ENCODE data around the gene MED26. TPM values are rescaled to one million over a fixed set of nuclear protein-coding genes. Genes with fewer than 3 reads are reported as not detected.

The MED26 gene
- total and polyA plus RNA-seq, 10 of the 15 experiments (the other 5 are each of a cell fraction or from before 2014, with no cell fraction given), result 1.1 to 21.4 (median 9.7) TPM

DNA sequence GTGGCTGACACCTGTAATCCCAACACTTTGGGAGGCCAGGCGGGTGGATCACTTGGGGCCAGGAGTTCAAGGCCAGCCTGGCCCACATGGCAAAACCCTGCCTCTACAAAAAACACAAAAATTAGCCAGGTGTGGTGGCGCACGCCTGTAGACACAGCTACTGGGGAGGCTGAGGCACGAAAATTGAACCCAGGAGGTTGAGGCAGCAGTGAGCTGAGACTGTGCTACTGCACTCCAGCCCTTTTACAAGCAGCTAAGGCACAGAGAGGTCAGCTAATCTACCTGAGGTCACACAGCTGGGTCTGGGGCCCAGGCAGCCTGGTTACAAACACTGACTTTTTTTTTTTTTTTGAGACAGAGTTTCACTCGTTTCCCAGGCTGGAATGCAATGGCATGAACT, 27.2 kb downstream of the MED26 start:
- H3K27ac ChIP-seq (ENCODE audit: control insufficient read depth, insufficient read depth), result no peak overlapping the region
- POLR2A ChIA-PET, result interaction anchor here (1.2 kb wide), 1 partner anchor 16 kb away, joined by 3 read pairs; no protein-coding TSS in a partner anchor

More for the DNA sequence above, 27.2 kb downstream of the MED26 start:
- in situ Hi-C loops (cut with MboI), result no loop called here
- WGBS (ENCODE audit: insufficient coverage, insufficient replicate concordance, low lambda C conversion rate, missing lambda C conversion rate), result 100% methylated on average over 4 of the region's 5 CpGs
- intact Hi-C loops (cut with micrococcal nuclease; ENCODE audit: unreplicated experiment), result no loop called here
- H3K4me2 ChIP-seq (ENCODE audit: control insufficient read depth, insufficient read depth), result no peak overlapping the region
- ChIA-PET RAD21 (ENCODE audit: unreplicated experiment) (interaction anchor here (1.2 to 2.2 kb wide), 4 partner anchors 12 to 17 kb away, joined by 4 to 7 read pairs (median 4); no protein-coding TSS in a partner anchor), SMC1A (ENCODE audit: uncharacterized antibody, unreplicated experiment) (interaction anchor here (1.3 to 1.6 kb wide), 2 partner anchors 9 to 12 kb away, joined by 3 to 4 read pairs; no protein-coding TSS in a partner anchor), CTCF (interaction anchor here (0.9 to 1.2 kb wide), 3 partner anchors 11 to 13 kb away, joined by 3 to 4 read pairs (median 3); no protein-coding TSS in a partner anchor)
- BruUV-seq (replicated peaks), result no TSS peak
- H3K79me2 ChIP-seq (ENCODE audit: control insufficient read depth, insufficient read depth, low read length), result peaks cover 91% of the 10 kb centered on the region
- no peak for DNase-seq (ENCODE audit: low read depth, low spot score)
- ATAC-seq, result no peak
- no peak overlapping the region for H3K9ac ChIP-seq (ENCODE audit: control insufficient read depth, insufficient read depth, low read length)
- FAIRE-seq, result no peak
- peaks cover 21% of the 10 kb centered on the region for H4K20me1 ChIP-seq (ENCODE audit: control insufficient read depth, insufficient read depth)
- H3K27me3 ChIP-seq (replicated peaks in 1 of 2; ENCODE audit: control insufficient read depth in 2 of 2, insufficient read depth in 2 of 2, low read length in 1 of 2), result no peaks in the 10 kb centered on the region
- no peaks in the 10 kb centered on the region for H3K9me3 ChIP-seq (replicated peaks; ENCODE audit: control insufficient read depth, insufficient read depth, low read length)
- no peak overlapping the region for H3K4me3 ChIP-seq
- TF ChIP-seq ZNF24 (IDR thresholded peaks at IDR 0.05), result no peak
- no peak for TF ChIP-seq DPF2 (IDR thresholded peaks at IDR 0.05)
- no peak for TF ChIP-seq EED (IDR thresholded peaks at IDR 0.05; ENCODE audit: low read depth)
- no peak for TF ChIP-seq EZH2 (IDR thresholded peaks at IDR 0.05; ENCODE audit: borderline replicate concordance, control insufficient read depth, low read depth, low read length)
- TF ChIP-seq IKZF2 (IDR thresholded peaks at IDR 0.05), result no peak
- no peak for TF ChIP-seq KDM1A (IDR thresholded peaks at IDR 0.05; ENCODE audit: borderline replicate concordance)
- TF ChIP-seq BHLHE40 (IDR thresholded peaks at IDR 0.05; ENCODE audit: borderline replicate concordance in 1 of 2, low read depth in 2 of 2, low read length in 1 of 2), result no peak
- TF ChIP-seq FOS (IDR thresholded peaks at IDR 0.05; ENCODE audit: borderline replicate concordance, extremely low read depth, insufficient read length), result no peak
- no peak for TF ChIP-seq POLR2AphosphoS2 (IDR thresholded peaks at IDR 0.05; ENCODE audit: low read depth, low read length)
- TF ChIP-seq CHD1 (IDR thresholded peaks at IDR 0.05; ENCODE audit: low read depth, low read length), result no peak
- TF ChIP-seq, protein P1, sequence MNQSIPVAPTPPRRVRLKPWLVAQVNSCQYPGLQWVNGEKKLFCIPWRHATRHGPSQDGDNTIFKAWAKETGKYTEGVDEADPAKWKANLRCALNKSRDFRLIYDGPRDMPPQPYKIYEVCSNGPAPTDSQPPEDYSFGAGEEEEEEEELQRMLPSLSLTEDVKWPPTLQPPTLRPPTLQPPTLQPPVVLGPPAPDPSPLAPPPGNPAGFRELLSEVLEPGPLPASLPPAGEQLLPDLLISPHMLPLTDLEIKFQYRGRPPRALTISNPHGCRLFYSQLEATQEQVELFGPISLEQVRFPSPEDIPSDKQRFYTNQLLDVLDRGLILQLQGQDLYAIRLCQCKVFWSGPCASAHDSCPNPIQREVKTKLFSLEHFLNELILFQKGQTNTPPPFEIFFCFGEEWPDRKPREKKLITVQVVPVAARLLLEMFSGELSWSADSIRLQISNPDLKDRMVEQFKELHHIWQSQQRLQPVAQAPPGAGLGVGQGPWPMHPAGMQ (IDR thresholded peaks at IDR 0.05; ENCODE audit: borderline replicate concordance), result no peak
- no peak for TF ChIP-seq SUPT20H (IDR thresholded peaks at IDR 0.05; ENCODE audit: borderline replicate concordance, control insufficient read depth, low read depth, low read length)
- no peak for TF ChIP-seq CHD2 (IDR thresholded peaks at IDR 0.05; ENCODE audit: borderline replicate concordance, low read depth, low read length)
- no peak for TF ChIP-seq PAX8 (IDR thresholded peaks at IDR 0.05)
- TF ChIP-seq MXI1 (IDR thresholded peaks at IDR 0.05; ENCODE audit: low read depth, low read length), result no peak
- peaks cover 0 to 13% of the 10 kb centered on the region in 2 experiments; a peak in 3 of 4 replicates for H3K36me3 ChIP-seq (ENCODE audit: control insufficient read depth in 2 of 2, insufficient read depth in 2 of 2, low read length in 1 of 2)
- no peak overlapping the region for H2AFZ ChIP-seq (ENCODE audit: control insufficient read depth, low read depth, low read length)
- peaks cover 20% of the 10 kb centered on the region for H3K4me1 ChIP-seq (ENCODE audit: control insufficient read depth, insufficient read depth, low read length)

Data from GM12878 (cell line).